Measurements from ENCODE around the gene HACL1. TPM values are rescaled to one million over a fixed set of nuclear protein-coding genes. Genes with fewer than 3 reads are reported as not detected.

The HACL1 gene
- polyA plus RNA-seq, 1 experiment: 32.4 TPM

- POLR2A ChIA-PET: no interaction called here
- Histone ChIP-seq H3K27me3 (ENCODE audit: control insufficient read depth, insufficient read depth, low read length) (peaks cover 4% of the 10 kb centered on the region; the same call in 1 of the 2 replicates), H3K4me3 (ENCODE audit: low read depth, low read length) (no peak overlapping the region), H3K36me3 (ENCODE audit: control insufficient read depth, insufficient read depth, low read length) (no peaks in the 10 kb centered on the region)
- CTCF ChIA-PET: interaction anchor here (1.0 kb wide), 1 partner anchor 11 kb away, joined by 4 read pairs; no protein-coding TSS in a partner anchor
- no peak for DNase-seq (ENCODE audit: low read depth)
- no peak for TF ChIP-seq CTCF (IDR thresholded peaks at IDR 0.05; ENCODE audit: insufficient read depth, low read depth, low read length)
These were observed 86.6 kb downstream of the HACL1 start for GRCh38 chr3:15514663-15515340.

GRCh38 chr3:15513810-15514662 is 87.3 kb downstream of the HACL1 start:
- peaks cover 4% of the 10 kb centered on the region; the same call in 1 of the 2 replicates for H3K27me3 ChIP-seq (ENCODE audit: control insufficient read depth, insufficient read depth, low read length)
- no peak overlapping the region for H3K4me3 ChIP-seq (ENCODE audit: low read depth, low read length)
- DNase-seq (ENCODE audit: low read depth): no peak
- ChIA-PET POLR2A (no interaction called here), CTCF (interaction anchor here (1.0 kb wide), 1 partner anchor 12 kb away, joined by 4 read pairs; no protein-coding TSS in a partner anchor)
- H3K36me3 ChIP-seq (ENCODE audit: control insufficient read depth, insufficient read depth, low read length): no peaks in the 10 kb centered on the region
- no peak for TF ChIP-seq CTCF (IDR thresholded peaks at IDR 0.05; ENCODE audit: insufficient read depth, low read depth, low read length)

GRCh38 chr3:15513116-15513515 is 88.3 kb downstream of the HACL1 start:
- ChIA-PET CTCF (interaction anchor here (0.9 kb wide), 1 partner anchor 18 kb away, joined by 3 read pairs; no protein-coding TSS in a partner anchor), POLR2A (no interaction called here)
- Histone ChIP-seq H3K36me3 (ENCODE audit: control insufficient read depth, insufficient read depth, low read length) (no peaks in the 10 kb centered on the region), H3K4me3 (ENCODE audit: low read depth, low read length) (no peak overlapping the region), H3K27me3 (ENCODE audit: control insufficient read depth, insufficient read depth, low read length) (peaks cover 4% of the 10 kb centered on the region; the same call in 1 of the 2 replicates)
- no peak for DNase-seq (ENCODE audit: low read depth)
- no peak for TF ChIP-seq CTCF (IDR thresholded peaks at IDR 0.05; ENCODE audit: insufficient read depth, low read depth, low read length)

GRCh38 chr3:15512166-15512565 is 89.2 kb downstream of the HACL1 start:
- POLR2A ChIA-PET: no interaction called here
- Histone ChIP-seq H3K27me3 (ENCODE audit: control insufficient read depth, insufficient read depth, low read length) (peaks cover 4% of the 10 kb centered on the region; the same call in 1 of the 2 replicates), H3K36me3 (ENCODE audit: control insufficient read depth, insufficient read depth, low read length) (no peaks in the 10 kb centered on the region), H3K4me3 (ENCODE audit: low read depth, low read length) (no peak overlapping the region)
- TF ChIP-seq CTCF (IDR thresholded peaks at IDR 0.05; ENCODE audit: insufficient read depth, low read depth, low read length): no peak
- DNase-seq (ENCODE audit: low read depth): no peak
- CTCF ChIA-PET: no interaction called here

GRCh38 chr3:15511156-15511555 is 90.2 kb downstream of the HACL1 start:
- Histone ChIP-seq H3K36me3 (ENCODE audit: control insufficient read depth, insufficient read depth, low read length) (no peaks in the 10 kb centered on the region), H3K4me3 (ENCODE audit: low read depth, low read length) (no peak overlapping the region), H3K27me3 (ENCODE audit: control insufficient read depth, insufficient read depth, low read length) (peaks cover 4% of the 10 kb centered on the region; the same call in 1 of the 2 replicates)
- ChIA-PET CTCF (no interaction called here), POLR2A (no interaction called here)
- TF ChIP-seq CTCF (IDR thresholded peaks at IDR 0.05; ENCODE audit: insufficient read depth, low read depth, low read length): no peak
- no peak for DNase-seq (ENCODE audit: low read depth)
